NK-92 (cell line): Measurements from ENCODE around the gene ALDH4A1.
"Not testable (repeated sequence)": the region's sequence is repeated elsewhere in the genome, so short reads cannot be mapped to it uniquely, and the experiment has no call there.

Experiments
- DNase-seq: peaks from one replicate; lab custom pipeline; 2025; ENCODE audit not compliant: unreplicated experiment; lab: John Stamatoyannopoulos, UW

ALDH4A1 gene

GRCh38 chr1:18858070-18858688, 44.2 kb downstream of the ALDH4A1 start:
- DNase-seq: no peak

GRCh38 chr1:18856435-18856834, 45.9 kb downstream of the ALDH4A1 start:
- DNase-seq: no peak

- no peak for DNase-seq
Measured at GRCh38 chr1:18855573-18855972, 46.8 kb downstream of the ALDH4A1 start.

GRCh38 chr1:18854331-18855025, 47.9 kb downstream of the ALDH4A1 start:
- DNase-seq: no peak

GRCh38 chr1:18852501-18852900, 49.9 kb downstream of the ALDH4A1 start:
- no peak for DNase-seq

- no peak for DNase-seq
Measured at GRCh38 chr1:18849261-18849711, 53.1 kb downstream of the ALDH4A1 start.

- DNase-seq: not testable (repeated sequence)
Measured at GRCh38 chr1:18847723-18848122, 54.6 kb downstream of the ALDH4A1 start.

GRCh38 chr1:18840145-18840544, 62.2 kb downstream of the ALDH4A1 start:
- DNase-seq: no peak

GRCh38 chr1:18836654-18837053, 65.7 kb downstream of the ALDH4A1 start:
- no peak for DNase-seq

- DNase-seq: not testable (repeated sequence)
Measured at GRCh38 chr1:18832319-18832718, 70.0 kb downstream of the ALDH4A1 start.

GRCh38 chr1:18831656-18832055, 70.7 kb downstream of the ALDH4A1 start:
- DNase-seq: no peak

- DNase-seq: no peak
Measured at GRCh38 chr1:18830596-18830995, 71.8 kb downstream of the ALDH4A1 start.

GRCh38 chr1:18829671-18830070, 72.7 kb downstream of the ALDH4A1 start:
- no peak for DNase-seq

GRCh38 chr1:18828224-18828623, 74.1 kb downstream of the ALDH4A1 start:
- no peak for DNase-seq

GRCh38 chr1:18823438-18823837, 78.9 kb downstream of the ALDH4A1 start:
- DNase-seq: no peak
